C4-2B (cell line): Measurements from ENCODE around the gene LRRC26.
A peak's percentile ranks its signal among the peaks of the same experiment; 100 is the strongest.

ENCODE experiments used
- H3K27ac ChIP-seq: fragments of 450-650 bp; 2 replicates; pipeline ENCODE4 v1.5.1; 2017
- CTCF ChIP-seq: fragments of 450-650 bp; conservative IDR thresholded peaks from 2 replicates; pipeline ENCODE4 v1.5.1; 2017; ENCODE audit warnings: mild to moderate bottlenecking
- ZFX ChIP-seq: fragments of 450-650 bp; IDR thresholded peaks from 2 replicates; pipeline ENCODE4 v1.6.1; 2017

The LRRC26 gene

GRCh38 chr9:137174722-137175293 is 5.0 kb upstream of the LRRC26 start:
- H3K27ac ChIP-seq = peak overlapping the region; percentile 100
- TF ChIP-seq ZFX (no peak), CTCF (no peak)

- peak overlapping the region; percentile 100 for H3K27ac ChIP-seq
- TF ChIP-seq ZFX (0 out of 2 replicates have a peak, but pooled peaks have one; percentile 24), CTCF (no peak)
Measured at GRCh38 chr9:137173796-137174664, 4.2 kb upstream of the LRRC26 start.

GRCh38 chr9:137172901-137173795 is 3.3 kb upstream of the LRRC26 start:
- TF ChIP-seq ZFX (peak; percentile 32; the same call in 1 of the 2 replicates), CTCF (no peak)
- peak overlapping the region; percentile 100 for H3K27ac ChIP-seq

GRCh38 chr9:137171149-137171900 is 1.5 kb upstream of the LRRC26 start:
- no peak for TF ChIP-seq CTCF
- no peak for TF ChIP-seq ZFX
- H3K27ac ChIP-seq = peak overlapping the region; percentile 100

GRCh38 chr9:137170486-137171148 is 766 bp upstream of the LRRC26 start:
- TF ChIP-seq CTCF = no peak
- TF ChIP-seq ZFX = no peak

More at GRCh38 chr9:137170486-137171148, 766 bp upstream of the LRRC26 start:
- H3K27ac ChIP-seq = peak overlapping the region; percentile 100
